ENCODE results near the gene NEIL3. TPM values are rescaled to one million over a fixed set of nuclear protein-coding genes. Genes with fewer than 3 reads are reported as not detected.

The NEIL3 gene
- total and polyA plus RNA-seq, 2 donors (not counting 1 experiment from before 2014, with no cell fraction given): 0.15 TPM; not detected in 1

DNA sequence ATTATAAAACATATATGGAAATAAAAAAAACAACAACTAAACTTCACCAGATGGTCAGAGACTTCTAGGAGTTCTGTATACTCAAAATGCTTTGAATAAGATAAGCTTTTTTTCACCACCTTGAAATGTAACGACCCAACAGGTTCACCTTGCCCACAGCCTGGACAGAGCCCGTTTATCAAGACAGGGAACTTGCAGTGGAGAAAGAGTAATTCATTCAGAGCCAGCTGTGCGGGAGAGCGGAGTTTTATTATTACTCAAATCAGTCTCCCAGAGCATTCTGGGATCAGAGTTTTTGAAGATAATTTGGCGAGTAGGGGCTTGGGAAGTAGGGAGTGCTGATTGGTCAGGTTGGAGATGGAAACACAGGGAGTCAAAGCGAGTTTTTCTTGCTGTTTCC lies 94.1 kb downstream of the NEIL3 start:
- Histone ChIP-seq H3K9ac (ENCODE audit: low read length) (no peak overlapping the region), H3K79me2 (ENCODE audit: control insufficient read depth, insufficient read depth, low read length) (no peaks in the 10 kb centered on the region), H3K4me3 (ENCODE audit: control extremely low read depth in 1 of 5, extremely low read depth in 1 of 5, insufficient read depth in 1 of 5, low read depth in 2 of 5, low read length in 4 of 5) (no peak overlapping the region), H3K4me1 (ENCODE audit: control insufficient read depth in 2 of 2, insufficient read depth in 2 of 2, low read length in 2 of 2) (no peaks in the 10 kb centered on the region), H2AFZ (ENCODE audit: insufficient read depth, low read depth, low read length, poor library complexity, severe bottlenecking) (no peak overlapping the region), H3K27me3 (replicated peaks in 1 of 4; ENCODE audit: control extremely low read depth in 1 of 4, control insufficient read depth in 3 of 4, insufficient read depth in 4 of 4, low read length in 3 of 4) (no peaks in the 10 kb centered on the region), H3K4me2 (replicated peaks; ENCODE audit: low read depth, low read length, poor library complexity, severe bottlenecking) (no peak overlapping the region), H3K36me3 (replicated peaks in 1 of 2; ENCODE audit: control extremely low read depth in 1 of 2, control insufficient read depth in 1 of 2, extremely low read depth in 1 of 2, insufficient read depth in 2 of 2, low read length in 1 of 2) (no peaks in the 10 kb centered on the region), H3K27ac (ENCODE audit: low read length in 2 of 2) (no peak overlapping the region), H4K20me1 (ENCODE audit: control insufficient read depth, insufficient read depth, low read length, poor library complexity, severe bottlenecking) (no peaks in the 10 kb centered on the region), H3K9me3 (ENCODE audit: control extremely low read depth in 1 of 3, control insufficient read depth in 2 of 3, insufficient read depth in 1 of 3, low read length in 2 of 3) (peaks cover 0 to 4% (median 0%) of the 10 kb centered on the region in 3 donors)
- intact Hi-C loops (cut with micrococcal nuclease): no loop called here
- Mint-ChIP-seq H3K27ac (no peak overlapping the region), H3K9me3 (ENCODE audit: insufficient read depth) (no peaks in the 10 kb centered on the region), H3K4me1 (no peaks in the 10 kb centered on the region), H3K27me3 (peaks cover 16% of the 10 kb centered on the region), H3K4me3 (no peak overlapping the region)
- no peak for DNase-seq
- WGBS (ENCODE audit: insufficient coverage): 80% methylated on average over 2 of the region's 6 CpGs
- CTCF ChIA-PET: interaction anchor here (1.4 kb wide), 1 partner anchor 10 kb away, joined by 3 read pairs; no protein-coding TSS in a partner anchor
- POLR2A ChIA-PET: no interaction called here
- no peak for ATAC-seq (ENCODE audit: low read depth)
- no peak for TF ChIP-seq EZH2 (IDR thresholded peaks at IDR 0.05; ENCODE audit: borderline replicate concordance, insufficient read depth, low read depth, low read length, poor library complexity, severe bottlenecking)
- TF ChIP-seq, protein P1, sequence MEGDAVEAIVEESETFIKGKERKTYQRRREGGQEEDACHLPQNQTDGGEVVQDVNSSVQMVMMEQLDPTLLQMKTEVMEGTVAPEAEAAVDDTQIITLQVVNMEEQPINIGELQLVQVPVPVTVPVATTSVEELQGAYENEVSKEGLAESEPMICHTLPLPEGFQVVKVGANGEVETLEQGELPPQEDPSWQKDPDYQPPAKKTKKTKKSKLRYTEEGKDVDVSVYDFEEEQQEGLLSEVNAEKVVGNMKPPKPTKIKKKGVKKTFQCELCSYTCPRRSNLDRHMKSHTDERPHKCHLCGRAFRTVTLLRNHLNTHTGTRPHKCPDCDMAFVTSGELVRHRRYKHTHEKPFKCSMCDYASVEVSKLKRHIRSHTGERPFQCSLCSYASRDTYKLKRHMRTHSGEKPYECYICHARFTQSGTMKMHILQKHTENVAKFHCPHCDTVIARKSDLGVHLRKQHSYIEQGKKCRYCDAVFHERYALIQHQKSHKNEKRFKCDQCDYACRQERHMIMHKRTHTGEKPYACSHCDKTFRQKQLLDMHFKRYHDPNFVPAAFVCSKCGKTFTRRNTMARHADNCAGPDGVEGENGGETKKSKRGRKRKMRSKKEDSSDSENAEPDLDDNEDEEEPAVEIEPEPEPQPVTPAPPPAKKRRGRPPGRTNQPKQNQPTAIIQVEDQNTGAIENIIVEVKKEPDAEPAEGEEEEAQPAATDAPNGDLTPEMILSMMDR (IDR thresholded peaks at IDR 0.05): no peak

DNA sequence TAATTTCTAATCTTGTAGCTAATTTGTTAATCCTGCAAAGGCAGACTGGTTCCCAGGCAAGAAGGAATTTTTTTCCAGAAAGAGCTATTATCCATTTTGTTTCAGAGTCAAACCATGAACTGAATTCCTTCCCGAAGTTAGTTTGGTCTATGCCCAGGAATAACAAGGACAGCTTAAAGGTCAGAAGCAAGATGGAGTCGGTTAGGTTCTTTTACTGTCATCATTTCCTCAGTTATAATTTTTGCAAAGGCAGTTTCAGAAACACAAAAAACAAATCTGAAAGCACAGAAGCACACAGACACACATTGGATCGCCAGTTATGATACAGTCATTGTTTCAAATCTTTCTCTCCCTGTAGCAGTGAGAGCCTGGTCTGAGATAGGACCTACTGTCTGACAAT lies 94.7 kb downstream of the NEIL3 start:
- H3K27ac Mint-ChIP-seq: no peak overlapping the region
- TF ChIP-seq, protein P1 (IDR thresholded peaks at IDR 0.05): no peak
- no peak for TF ChIP-seq EZH2 (IDR thresholded peaks at IDR 0.05; ENCODE audit: borderline replicate concordance, insufficient read depth, low read depth, low read length, poor library complexity, severe bottlenecking)
- ChIA-PET POLR2A (no interaction called here), CTCF (interaction anchor here (1.4 kb wide), 1 partner anchor 11 kb away, joined by 3 read pairs; no protein-coding TSS in a partner anchor)
- Histone ChIP-seq H3K27ac (ENCODE audit: low read length in 2 of 2) (no peak overlapping the region), H3K9ac (ENCODE audit: low read length) (no peak overlapping the region), H3K4me2 (replicated peaks; ENCODE audit: low read depth, low read length, poor library complexity, severe bottlenecking) (no peak overlapping the region), H4K20me1 (ENCODE audit: control insufficient read depth, insufficient read depth, low read length, poor library complexity, severe bottlenecking) (no peaks in the 10 kb centered on the region), H2AFZ (ENCODE audit: insufficient read depth, low read depth, low read length, poor library complexity, severe bottlenecking) (no peak overlapping the region), H3K9me3 (ENCODE audit: control extremely low read depth in 1 of 3, control insufficient read depth in 2 of 3, insufficient read depth in 1 of 3, low read length in 2 of 3) (peaks cover 0 to 4% (median 0%) of the 10 kb centered on the region in 3 donors), H3K27me3 (replicated peaks in 1 of 4; ENCODE audit: control extremely low read depth in 1 of 4, control insufficient read depth in 3 of 4, insufficient read depth in 4 of 4, low read length in 3 of 4) (no peaks in the 10 kb centered on the region), H3K4me1 (ENCODE audit: control insufficient read depth in 2 of 2, insufficient read depth in 2 of 2, low read length in 2 of 2) (no peaks in the 10 kb centered on the region), H3K79me2 (ENCODE audit: control insufficient read depth, insufficient read depth, low read length) (no peaks in the 10 kb centered on the region), H3K4me3 (ENCODE audit: control extremely low read depth in 1 of 5, extremely low read depth in 1 of 5, insufficient read depth in 1 of 5, low read depth in 2 of 5, low read length in 4 of 5) (no peak overlapping the region), H3K36me3 (replicated peaks in 1 of 2; ENCODE audit: control extremely low read depth in 1 of 2, control insufficient read depth in 1 of 2, extremely low read depth in 1 of 2, insufficient read depth in 2 of 2, low read length in 1 of 2) (no peaks in the 10 kb centered on the region)
- DNase-seq (no peak), ATAC-seq (ENCODE audit: low read depth) (no peak)
- H3K4me3 Mint-ChIP-seq: no peak overlapping the region
- H3K4me1 Mint-ChIP-seq: no peaks in the 10 kb centered on the region
- no peaks in the 10 kb centered on the region for H3K9me3 Mint-ChIP-seq (ENCODE audit: insufficient read depth)
- peaks cover 16% of the 10 kb centered on the region for H3K27me3 Mint-ChIP-seq
- 94% methylated on average over 3 of the region's 3 CpGs for WGBS (ENCODE audit: insufficient coverage)
- intact Hi-C loops (cut with micrococcal nuclease): no loop called here
